Astrocyte of the cerebellum (primary cell): ENCODE measurements around the gene ACTN2.
"Not testable (repeated sequence)": the region's sequence is repeated elsewhere in the genome, so short reads cannot be mapped to it uniquely, and the experiment has no call there.

Source experiments
- DNase-seq: peaks from one replicate; pipeline ENCODE4 v3.0.0-alpha.2; 2011; ENCODE audit warnings: low read depth
- H3K4me3 ChIP-seq: 2 replicates; pipeline ENCODE4 v1.5.1; 2011; ENCODE audit warnings: mild to moderate bottlenecking, low read depth, low read length, moderate library complexity
- CTCF ChIP-seq: IDR thresholded peaks from 2 replicates; pipeline ENCODE4 v1.5.1; 2012; ENCODE audit warnings: low read length, low read depth, moderate library complexity, mild to moderate bottlenecking; ENCODE audit errors: missing control alignments
- in situ Hi-C: cut with HindIII; loops from 2 replicates; pipeline ENCODE4 v1.10.0; 2017; ENCODE audit warnings: low sequenced_read_pairs

The ACTN2 gene

GRCh38 chr1:236654957-236655356 is 31.3 kb upstream of the ACTN2 start:
- no peak for DNase-seq
- H3K4me3 ChIP-seq: no peak overlapping the region
- in situ Hi-C loops: no loop called here
- TF ChIP-seq CTCF: no peak

- no peak overlapping the region for H3K4me3 ChIP-seq
- no peak for TF ChIP-seq CTCF
- in situ Hi-C loops: no loop called here
- no peak for DNase-seq
Observed at GRCh38 chr1:236657398-236657797, 28.9 kb upstream of the ACTN2 start.

DNA sequence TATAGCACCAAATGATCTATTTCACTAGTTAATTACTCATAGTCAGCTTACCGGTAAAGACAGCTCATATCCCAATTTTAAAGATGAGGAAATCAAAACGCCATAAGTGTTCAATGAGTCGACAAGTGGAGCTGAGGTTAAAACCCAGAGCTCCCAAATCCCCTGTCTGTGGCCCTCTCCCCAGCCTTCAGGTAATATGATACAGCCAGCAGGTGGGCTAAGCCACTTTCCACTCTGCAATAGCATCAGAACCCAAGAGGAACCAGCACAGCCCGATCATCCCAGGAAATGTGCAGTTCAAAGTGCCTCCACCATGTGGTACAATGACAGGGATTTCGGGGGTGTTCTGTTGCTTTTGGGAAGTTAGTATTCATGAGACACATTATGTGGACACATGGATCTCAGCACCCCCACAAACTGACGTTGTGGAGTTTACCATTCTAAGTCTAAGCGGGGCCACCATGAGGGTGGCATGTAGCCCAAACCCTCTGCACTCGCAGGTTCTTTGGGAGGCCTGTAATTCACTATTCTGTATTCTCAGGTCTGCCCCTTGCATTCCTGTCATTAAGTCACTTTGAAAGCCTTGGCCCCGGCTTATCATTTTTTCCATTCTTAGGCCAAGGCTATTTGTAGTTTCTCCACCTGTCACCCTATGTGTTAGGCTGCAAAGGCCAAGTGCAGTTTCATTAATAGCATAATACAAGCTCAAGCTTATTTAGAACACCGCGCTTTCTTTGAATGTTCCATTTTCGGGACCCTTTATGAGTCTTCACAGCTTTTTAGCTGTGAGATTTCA is 26.3 kb upstream of the ACTN2 start:
- no peak overlapping the region for H3K4me3 ChIP-seq
- TF ChIP-seq CTCF: no peak
- in situ Hi-C loops: no loop called here
- no peak for DNase-seq

DNA sequence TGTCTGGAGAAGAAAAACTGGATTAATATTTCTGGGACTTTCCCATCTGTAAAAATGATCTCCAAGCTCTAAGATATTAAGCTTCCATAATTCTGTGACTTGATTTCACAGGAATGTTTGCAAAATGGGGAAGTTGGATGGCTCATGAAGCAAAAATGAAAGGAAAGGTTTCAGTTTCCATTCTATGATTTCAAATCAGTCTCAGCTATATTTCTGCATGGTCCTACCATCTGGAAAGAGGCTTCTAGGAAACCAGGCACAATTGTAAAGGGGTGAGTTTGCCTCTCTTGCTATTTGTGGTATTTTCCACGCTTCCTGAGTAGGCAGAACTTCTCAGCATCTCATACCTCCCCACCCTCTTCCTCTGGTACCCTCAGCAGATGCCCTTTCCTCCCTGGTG is 22.4 kb upstream of the ACTN2 start:
- no peak overlapping the region for H3K4me3 ChIP-seq
- no peak for DNase-seq
- no peak for TF ChIP-seq CTCF
- in situ Hi-C loops: no loop called here

- DNase-seq, in situ Hi-C loops, H3K4me3 ChIP-seq: not testable (repeated sequence)
Observed at GRCh38 chr1:236668909-236669308, 17.4 kb upstream of the ACTN2 start.

GRCh38 chr1:236670060-236670459 is 16.2 kb upstream of the ACTN2 start:
- no peak for DNase-seq
- in situ Hi-C loops: no loop called here
- TF ChIP-seq CTCF: no peak
- H3K4me3 ChIP-seq: no peak overlapping the region

DNA sequence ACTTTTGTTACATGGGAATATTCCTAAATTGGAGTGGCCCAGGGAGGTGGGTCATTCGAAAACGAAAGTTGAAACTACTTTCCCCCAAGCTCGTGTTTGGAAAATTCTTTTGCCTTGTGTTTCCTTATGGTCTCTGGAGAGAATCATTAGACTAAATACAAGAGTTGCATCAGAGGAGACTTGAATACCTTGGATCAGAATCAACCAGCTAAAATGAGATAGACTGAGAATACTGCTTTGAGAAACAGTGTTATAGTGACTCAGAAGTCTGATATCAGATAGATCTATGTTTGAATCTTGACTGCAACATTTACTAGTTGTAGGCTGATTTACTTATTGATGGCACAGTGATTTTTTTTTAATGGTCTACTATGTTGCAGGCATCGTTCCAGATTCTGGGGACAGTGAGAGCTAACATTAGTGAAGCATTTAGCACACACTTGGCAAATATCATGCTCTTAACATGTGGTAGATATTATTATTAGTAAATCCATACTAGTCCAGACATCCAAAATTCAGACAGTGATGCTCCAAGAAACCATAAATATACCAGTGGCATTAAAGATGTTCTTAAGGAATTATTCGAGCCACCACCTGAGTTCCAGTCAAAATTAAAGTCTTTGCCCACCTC is 12.9 kb upstream of the ACTN2 start:
- in situ Hi-C loops: no loop called here
- TF ChIP-seq CTCF: no peak
- no peak overlapping the region for H3K4me3 ChIP-seq
- DNase-seq: no peak
